Measurements from ENCODE around the gene TNNC1. TPM values are rescaled to one million over a fixed set of nuclear protein-coding genes. Genes with fewer than 3 reads are reported as not detected.

TNNC1 gene
- total RNA-seq, 1 donor from 2014 or later, result not detected

- DNase-seq, result no peak
Measured at GRCh38 chr3:52484680-52485461, 31.0 kb upstream of the TNNC1 start.

DNA sequence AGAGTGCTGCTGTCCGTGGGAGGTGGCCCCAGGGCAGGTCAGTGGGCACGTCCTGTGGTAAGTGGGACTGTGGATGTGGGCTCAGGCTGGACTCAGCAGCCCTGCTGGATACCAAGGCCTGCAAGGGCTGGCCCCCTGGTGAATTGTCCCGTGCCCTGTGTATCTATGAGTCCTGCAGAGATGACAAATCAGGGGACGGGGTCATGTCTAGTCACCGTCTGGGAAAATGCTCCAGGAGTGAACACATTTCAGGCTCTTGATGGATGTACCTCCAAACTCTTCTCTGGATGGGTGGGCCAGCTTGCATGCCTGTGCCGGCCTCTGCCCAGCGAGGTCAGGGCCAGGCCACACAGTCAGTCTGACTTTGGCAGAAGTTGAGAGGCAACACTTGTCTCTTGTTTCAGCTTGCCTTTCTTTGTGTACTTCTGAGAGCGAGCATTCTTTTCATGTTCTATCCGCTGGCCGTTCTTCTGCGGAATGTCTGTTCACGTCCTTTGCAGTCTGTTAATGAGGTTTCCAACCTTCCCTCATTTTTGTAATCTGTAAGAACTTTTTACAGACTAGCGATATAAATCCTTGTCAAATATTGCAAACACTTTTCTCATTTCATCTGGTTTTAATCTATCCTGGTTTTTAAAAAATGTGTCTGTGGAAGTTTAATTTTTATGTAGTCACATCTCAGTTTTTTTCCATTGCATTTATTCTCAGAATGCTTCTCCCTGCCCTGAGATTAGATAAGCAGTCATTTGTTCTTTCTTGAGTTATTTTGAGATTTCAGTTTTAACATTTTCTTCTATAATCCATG lies 29.9 kb upstream of the TNNC1 start:
- DNase-seq, result no peak

DNA sequence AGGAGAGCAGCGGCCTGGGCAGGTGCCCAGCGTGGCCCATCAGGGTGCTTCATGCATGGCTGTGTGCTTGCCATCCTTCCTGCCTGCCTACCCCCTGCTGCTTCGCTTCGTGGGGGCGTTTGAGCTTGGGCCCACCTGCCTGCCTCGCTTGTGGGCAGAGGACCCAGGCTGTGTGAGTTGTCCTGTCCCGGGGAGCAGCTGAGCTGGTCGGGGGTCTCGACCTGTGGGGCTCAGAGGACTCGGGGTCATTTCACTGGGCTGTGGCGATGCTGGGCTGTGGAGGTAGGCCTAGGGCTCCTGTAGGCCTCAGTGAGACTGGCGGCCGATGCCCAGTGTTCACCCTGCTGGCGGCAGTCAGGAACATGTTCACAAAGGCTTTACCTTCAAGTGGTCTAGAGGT lies 29.2 kb upstream of the TNNC1 start:
- DNase-seq, result no peak

- DNase-seq, result no peak
Measured at GRCh38 chr3:52481819-52482521, 28.1 kb upstream of the TNNC1 start.

DNA sequence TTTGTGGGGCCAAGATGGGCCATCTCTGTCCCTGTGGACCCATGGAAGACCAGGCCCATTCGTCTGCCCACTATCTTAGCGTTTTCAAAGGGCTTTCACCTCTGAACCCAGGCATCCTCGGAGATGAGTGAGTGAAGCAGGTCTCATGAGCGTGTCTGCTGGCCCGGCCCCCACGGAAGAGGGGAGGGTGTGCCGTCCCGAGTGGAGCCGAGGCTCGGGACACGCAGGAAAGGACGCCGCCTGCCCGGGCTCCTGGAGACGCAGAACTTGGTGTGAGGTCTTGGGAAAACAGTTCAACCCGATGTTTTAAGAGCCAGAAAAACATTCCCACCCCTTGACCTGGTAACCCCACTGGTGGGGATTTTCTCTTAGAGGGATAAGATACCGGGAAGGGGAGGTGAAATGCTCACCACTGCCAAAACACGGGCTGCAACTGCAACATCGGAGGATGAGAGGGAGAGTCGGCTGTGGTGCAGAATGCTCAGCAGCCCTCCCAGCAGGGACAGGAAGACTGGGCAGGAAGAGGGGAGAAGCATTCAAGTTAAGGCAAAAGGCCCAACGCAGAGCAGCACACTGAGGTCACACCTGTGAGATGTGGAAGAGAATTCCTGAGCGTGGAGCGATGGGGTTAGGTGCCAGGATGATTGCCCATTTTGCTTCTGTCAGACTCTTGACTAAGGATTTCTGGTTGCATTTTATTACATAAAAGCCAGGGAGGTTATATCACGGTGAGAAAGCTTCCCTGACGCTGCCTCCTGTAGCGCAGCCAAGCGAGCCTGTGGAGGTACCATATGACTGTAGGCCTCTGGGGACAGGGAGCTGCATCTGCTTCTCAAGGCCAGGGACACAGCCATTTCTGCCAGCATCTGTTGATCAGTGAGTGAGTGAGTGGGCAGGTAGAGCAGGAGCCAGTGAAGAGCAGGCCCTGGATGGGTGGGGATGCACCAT lies 27.2 kb upstream of the TNNC1 start:
- DNase-seq, result peak; percentile 41

- DNase-seq, result no peak
Measured at GRCh38 chr3:52479877-52480575, 26.2 kb upstream of the TNNC1 start.

DNA sequence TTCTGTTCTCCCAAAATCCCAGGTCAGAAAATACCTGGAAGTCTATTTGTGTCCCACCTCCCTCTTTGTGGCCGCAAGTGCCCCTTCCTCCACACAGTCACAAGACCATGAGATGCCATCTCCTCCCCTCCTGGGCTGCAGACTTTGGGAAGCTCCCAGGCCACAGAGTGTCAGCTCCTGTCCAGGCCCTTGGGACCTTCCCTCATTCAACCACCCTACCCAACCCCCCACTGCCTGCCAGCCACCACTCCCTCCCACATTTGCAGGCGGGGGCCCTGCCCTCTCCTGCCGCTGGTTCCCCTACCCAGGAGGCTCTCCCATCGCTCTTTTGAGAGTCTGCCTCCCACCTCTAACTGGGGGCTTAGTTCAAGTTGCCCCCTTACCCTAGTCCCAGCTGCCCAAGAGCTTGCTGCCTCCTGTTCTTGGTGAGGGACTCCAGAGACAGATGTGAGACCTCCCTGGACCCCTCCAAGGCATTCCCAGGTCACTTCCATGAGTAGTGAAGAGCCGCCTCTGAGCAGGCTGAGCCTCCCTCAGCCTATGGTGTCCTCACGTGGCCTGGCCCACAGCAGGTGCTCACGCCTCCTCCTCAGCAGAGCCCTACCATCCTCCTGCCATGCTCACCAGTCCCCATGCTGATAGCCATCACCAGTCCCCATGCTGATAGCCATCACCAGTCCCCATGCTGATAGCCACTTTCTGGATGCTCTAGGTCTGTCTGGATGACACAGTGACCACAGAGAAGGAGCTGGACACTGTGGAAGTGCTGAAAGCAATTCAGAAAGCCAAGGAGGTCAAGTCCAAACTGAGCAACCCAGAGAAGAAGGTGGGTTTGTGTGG lies 25.4 kb upstream of the TNNC1 start:
- DNase-seq, result no peak

DNA sequence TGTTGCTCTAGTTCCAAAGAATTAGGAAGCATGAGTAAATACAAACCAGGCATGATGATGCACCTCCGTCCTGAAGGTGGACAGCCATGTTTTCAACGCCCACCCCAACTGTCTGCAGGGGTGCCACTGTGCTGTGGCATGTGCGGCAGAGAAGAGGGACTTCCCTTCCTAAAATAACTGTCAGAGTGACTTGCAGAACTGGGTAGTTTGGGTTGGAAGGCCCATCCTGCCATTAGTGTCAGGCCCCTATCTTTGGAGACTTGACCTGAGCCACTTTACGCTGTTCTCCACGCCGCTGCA lies 23.9 kb upstream of the TNNC1 start:
- DNase-seq, result no peak

DNA sequence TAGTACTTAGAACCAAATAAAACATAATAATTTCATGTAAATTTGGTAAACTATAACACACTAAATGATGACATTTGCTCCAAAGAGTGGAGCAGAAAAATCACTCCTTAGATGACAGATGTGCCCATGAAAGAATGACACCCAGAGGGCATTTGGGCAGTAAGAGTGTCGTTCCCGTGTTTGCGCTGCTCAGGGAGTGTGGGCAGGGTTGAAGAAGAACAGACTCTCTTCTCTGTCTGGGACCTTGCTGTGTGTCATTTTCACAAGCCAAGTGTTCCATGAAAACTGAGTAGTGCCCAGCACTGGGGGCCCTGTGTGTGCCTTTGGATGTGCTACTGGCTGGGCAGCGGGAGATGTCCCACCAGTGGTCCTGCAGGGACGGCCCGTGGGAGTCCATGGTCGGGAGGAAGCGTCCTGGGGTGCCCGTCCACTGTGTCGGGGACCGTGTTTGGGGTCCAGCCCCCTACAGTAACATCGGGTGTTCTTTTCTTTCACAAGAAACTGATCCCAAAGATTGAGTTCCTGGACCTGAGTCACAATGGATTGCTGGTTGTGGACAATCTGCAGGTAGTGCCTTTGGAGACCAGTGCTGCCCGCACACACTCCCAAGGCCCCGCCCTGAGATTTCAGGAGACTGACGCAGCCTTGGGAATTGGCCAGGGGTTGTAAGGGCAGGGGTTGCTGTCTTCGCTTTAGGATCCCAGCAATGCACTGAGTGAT lies 23.4 kb upstream of the TNNC1 start:
- DNase-seq, result no peak

GRCh38 chr3:52473026-52473425 lies 19.2 kb upstream of the TNNC1 start:
- DNase-seq, result no peak

- DNase-seq, result no peak
Measured at GRCh38 chr3:52472239-52473000, 18.6 kb upstream of the TNNC1 start.

DNA sequence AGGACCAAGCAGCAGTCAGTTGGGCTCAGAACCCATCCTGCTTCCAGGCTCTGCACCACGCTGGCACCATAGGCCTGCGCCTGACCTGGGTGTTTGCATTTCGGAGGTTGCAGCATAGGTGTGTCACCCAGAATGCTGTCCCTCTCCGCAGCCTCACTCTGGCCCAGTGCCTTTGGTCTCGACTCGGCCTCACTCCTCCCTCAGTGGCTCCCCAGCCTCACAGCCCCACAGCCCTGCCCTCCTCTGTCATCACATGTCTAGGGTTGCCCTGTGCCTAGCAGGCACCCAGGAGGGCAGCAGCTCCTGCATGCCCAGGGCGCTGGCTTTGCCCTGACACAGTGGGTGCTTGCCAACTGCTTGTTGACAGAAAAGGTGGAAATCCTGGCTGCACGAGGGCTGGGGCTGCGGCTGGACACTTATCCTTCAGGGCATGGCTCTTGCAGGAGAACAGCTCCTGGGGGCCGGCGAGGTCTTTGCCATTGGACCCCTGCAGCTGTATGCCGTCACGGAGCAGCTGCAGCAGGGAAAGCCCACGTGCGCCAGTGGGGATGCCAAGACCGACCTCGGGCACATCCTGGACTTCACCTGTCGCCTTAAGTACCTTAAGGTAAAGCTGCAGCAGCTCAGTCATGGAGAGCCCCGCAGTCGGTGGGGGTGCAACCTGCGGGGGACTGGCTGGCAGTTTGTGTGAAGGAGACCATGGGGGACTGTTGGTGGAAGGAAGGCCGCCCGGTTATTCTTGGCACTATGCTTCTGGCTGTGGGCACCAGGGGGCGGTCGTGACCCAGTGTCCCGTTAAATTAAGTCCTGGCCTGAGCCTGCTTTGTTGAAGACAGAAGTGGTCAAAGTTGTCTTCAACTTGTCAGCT lies 17.8 kb upstream of the TNNC1 start:
- DNase-seq, result no peak

GRCh38 chr3:52470920-52471319 lies 17.1 kb upstream of the TNNC1 start:
- no peak for DNase-seq

- peak; percentile 29 for DNase-seq
Measured at GRCh38 chr3:52469001-52469400, 15.2 kb upstream of the TNNC1 start.

- peak; percentile 30 for DNase-seq
Measured at GRCh38 chr3:52468336-52468735, 14.5 kb upstream of the TNNC1 start.

DNA sequence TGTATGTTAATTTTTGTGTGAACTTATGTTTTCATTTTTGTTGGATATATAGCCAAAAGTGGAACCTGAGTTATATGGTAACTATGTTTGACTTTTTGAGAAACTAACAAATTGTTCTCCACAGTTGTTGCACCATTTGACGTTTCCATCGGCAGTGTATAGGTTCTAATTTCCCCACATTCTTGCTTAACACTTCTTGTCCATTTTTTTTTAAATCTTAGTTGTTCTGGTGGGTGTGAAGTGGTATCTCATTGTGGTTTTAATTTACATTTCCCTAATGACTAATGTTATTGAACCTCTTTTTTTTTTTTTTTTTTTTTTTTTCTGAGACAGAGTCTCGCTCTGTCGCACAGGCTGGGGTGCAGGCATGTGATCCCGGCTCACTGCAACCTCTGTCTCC lies 9.6 kb upstream of the TNNC1 start:
- DNase-seq, result no peak

DNA sequence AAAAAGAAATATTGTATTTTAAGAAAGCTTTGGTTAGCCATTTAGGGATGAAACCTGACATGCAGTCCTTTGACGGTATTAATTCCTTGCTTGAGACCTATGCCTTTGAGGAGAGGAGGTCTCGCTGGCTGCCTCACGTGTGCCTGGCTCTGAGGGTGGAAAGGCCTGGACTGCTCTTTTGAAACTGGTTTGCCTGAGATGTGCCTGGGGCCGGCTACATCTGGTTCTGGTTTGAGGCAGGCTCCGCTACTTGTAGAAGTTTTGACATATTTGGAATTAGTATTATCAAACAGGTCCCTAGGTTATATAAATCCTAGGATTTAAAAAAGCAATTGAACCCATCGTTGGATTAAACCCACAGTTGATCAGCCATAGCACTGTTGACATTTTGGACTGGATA lies 8.0 kb upstream of the TNNC1 start:
- no peak for DNase-seq
